ENCODE measurements around the gene NACA2.
"Not testable (repeated sequence)": the region's sequence is repeated elsewhere in the genome, so short reads cannot be mapped to it uniquely, and the experiment has no call there.

Gene NACA2

GRCh38 chr17:61578645-61579044, 12.4 kb downstream of the NACA2 start:
- TF ChIP-seq CTCF (IDR thresholded peaks at IDR 0.05; ENCODE audit: borderline replicate concordance, control extremely low read depth, extremely low read depth, insufficient read depth, missing control alignments) = no peak
- in situ Hi-C loops (cut with MboI; ENCODE audit: low sequenced_read_pairs, unreplicated experiment) = no loop called here

DNA sequence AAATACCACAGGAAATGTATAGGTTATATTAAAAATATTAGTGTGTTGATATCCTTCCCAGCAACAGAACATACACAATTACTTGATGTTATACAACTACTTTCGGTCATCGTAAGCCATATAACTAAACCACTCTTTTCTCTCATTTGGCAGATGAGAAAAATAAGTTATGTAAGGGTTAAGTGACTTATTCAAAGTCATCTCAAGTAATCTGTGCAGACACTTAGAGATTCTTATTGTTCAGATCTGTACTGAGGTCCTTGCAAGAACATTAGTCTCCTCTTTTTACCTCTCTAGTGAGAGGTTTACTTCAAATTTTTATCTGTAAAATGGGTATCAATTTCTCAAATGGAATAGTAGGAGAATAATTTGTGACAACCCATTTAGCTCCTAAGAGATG, 15.0 kb downstream of the NACA2 start:
- DNase-seq (ENCODE audit: low spot score) = no peak
- in situ Hi-C loops (cut with MboI; ENCODE audit: low sequenced_read_pairs, unreplicated experiment) = no loop called here
- TF ChIP-seq CTCF (IDR thresholded peaks at IDR 0.05; ENCODE audit: borderline replicate concordance, control extremely low read depth, extremely low read depth, insufficient read depth, missing control alignments) = no peak

More at GRCh38 chr17:61578645-61579044, 12.4 kb downstream of the NACA2 start:
- no peak for DNase-seq (ENCODE audit: low spot score)

DNA sequence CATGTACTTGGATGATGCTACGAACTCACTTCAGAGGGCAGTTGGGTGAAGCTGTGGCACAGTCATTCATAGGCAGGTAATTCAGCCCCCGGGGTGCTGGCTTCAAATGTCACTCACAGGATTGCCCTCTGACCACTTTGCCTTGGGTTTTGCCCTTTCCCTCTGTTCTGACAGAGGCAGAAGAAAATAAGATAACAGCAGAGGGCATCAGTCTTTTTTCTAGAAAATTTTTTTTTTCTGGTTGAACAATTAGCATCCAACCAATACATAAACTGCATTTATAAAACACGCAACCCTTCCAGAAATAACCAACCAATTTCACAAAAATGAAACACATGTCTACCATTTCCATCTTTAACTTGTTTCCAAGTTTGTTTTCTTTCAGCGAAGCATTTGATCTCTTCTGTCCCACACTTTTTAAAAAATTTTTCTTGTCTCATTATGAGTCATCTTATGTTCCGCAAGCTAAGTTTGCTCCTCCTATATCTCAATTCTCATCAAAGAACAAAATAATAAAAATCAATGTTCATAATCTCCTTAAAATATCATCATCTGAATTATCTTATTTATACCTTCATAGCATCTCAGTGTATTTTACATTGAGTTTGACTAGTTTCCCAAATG, 15.6 kb downstream of the NACA2 start:
- no peak for DNase-seq (ENCODE audit: low spot score)
- TF ChIP-seq CTCF (IDR thresholded peaks at IDR 0.05; ENCODE audit: borderline replicate concordance, control extremely low read depth, extremely low read depth, insufficient read depth, missing control alignments) = no peak
- in situ Hi-C loops (cut with MboI; ENCODE audit: low sequenced_read_pairs, unreplicated experiment) = no loop called here

DNA sequence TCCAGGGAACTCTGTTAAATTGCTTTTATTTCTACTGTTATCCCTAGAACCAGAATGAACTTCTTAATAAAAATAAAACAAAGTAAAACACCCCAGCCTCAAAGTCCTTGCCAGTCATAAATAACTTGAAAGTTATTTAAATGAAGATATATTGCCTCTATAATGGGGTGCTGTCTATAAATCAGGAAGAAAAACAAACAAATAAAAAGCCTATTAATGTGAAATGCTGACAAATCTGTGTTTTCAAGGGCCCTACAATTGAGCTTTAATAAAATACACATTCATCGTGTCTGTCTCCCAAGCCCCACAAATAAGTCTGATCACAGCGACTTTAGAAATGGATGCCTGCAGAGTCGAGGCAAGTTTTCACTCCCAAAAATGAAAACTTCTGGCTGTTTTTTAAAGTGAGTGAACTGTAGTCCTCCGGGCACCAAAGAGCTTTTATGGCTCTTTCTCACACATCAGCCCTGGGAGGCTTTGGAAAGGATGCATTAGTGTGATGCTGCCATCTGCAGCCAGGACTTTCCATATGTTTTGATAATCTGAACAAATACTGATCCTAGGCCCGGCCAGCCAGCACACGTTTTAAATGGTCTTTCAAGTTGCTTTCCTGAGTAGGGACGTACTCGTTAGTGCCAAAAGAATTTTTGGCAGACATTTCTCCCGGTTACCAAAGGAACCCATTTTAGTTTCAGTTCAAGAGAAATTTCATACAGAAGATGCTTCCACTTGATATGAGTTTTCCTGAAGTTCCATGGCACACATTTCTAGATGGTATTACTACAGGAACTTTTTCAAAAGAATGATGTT, 16.3 kb downstream of the NACA2 start:
- in situ Hi-C loops (cut with MboI; ENCODE audit: low sequenced_read_pairs, unreplicated experiment) = no loop called here
- TF ChIP-seq CTCF (IDR thresholded peaks at IDR 0.05; ENCODE audit: borderline replicate concordance, control extremely low read depth, extremely low read depth, insufficient read depth, missing control alignments) = no peak
- DNase-seq (ENCODE audit: low spot score) = no peak

- in situ Hi-C loops (cut with MboI; ENCODE audit: low sequenced_read_pairs, unreplicated experiment); DNase-seq (ENCODE audit: low spot score): not testable (repeated sequence)
Observed at GRCh38 chr17:61572547-61572946, 18.5 kb downstream of the NACA2 start.

- no peak for DNase-seq (ENCODE audit: low spot score)
- no peak for TF ChIP-seq CTCF (IDR thresholded peaks at IDR 0.05; ENCODE audit: borderline replicate concordance, control extremely low read depth, extremely low read depth, insufficient read depth, missing control alignments)
- in situ Hi-C loops (cut with MboI; ENCODE audit: low sequenced_read_pairs, unreplicated experiment) = no loop called here
Observed at GRCh38 chr17:61571624-61572023, 19.4 kb downstream of the NACA2 start.

GRCh38 chr17:61570118-61570517, 20.9 kb downstream of the NACA2 start:
- in situ Hi-C loops (cut with MboI; ENCODE audit: low sequenced_read_pairs, unreplicated experiment) = no loop called here
- TF ChIP-seq CTCF (IDR thresholded peaks at IDR 0.05; ENCODE audit: borderline replicate concordance, control extremely low read depth, extremely low read depth, insufficient read depth, missing control alignments) = no peak
- DNase-seq (ENCODE audit: low spot score) = no peak

DNA sequence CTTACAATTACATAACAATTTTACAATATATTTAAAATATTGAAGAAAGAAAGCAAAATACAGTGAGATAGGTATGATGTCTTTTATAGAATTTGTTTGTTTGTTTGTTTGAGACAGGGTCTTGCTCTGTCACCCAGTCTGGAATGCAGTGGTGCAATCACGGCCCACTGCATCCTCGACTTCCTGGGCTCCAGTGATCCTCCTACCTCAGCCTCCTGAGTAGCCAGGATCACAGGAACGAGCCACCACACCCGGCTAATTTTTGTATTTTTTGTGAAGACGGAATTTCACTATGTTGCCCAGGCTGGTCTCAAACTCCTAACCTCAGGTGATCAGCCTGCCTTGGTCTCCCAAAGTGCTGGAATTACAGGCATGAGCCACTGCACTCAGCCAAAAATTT, 21.5 kb downstream of the NACA2 start:
- DNase-seq (ENCODE audit: low spot score); in situ Hi-C loops (cut with MboI; ENCODE audit: low sequenced_read_pairs, unreplicated experiment): not testable (repeated sequence)

All from GM13976 (cell line).